AG08396 (cell line): ENCODE data around the gene ACER3.
"Not testable (repeated sequence)": the region's sequence is repeated elsewhere in the genome, so short reads cannot be mapped to it uniquely, and the experiment has no call there.

Experiments used
- DNase-seq: peaks from one replicate; pipeline ENCODE4 v3.0.0; 2012; ENCODE audit warnings: low spot score, mixed read lengths

Gene ACER3

GRCh38 chr11:76995081-76995576, 134.4 kb downstream of the ACER3 start:
- DNase-seq, result no peak

GRCh38 chr11:76997512-76997911, 136.8 kb downstream of the ACER3 start:
- DNase-seq, result no peak

- no peak for DNase-seq
These were observed 138.9 kb downstream of the ACER3 start for GRCh38 chr11:76999597-76999996.

- no peak for DNase-seq
These were observed 140.9 kb downstream of the ACER3 start for GRCh38 chr11:77001613-77002012.

- no peak for DNase-seq
These were observed 142.1 kb downstream of the ACER3 start for GRCh38 chr11:77002776-77003175.

GRCh38 chr11:77003963-77004362, 143.2 kb downstream of the ACER3 start:
- DNase-seq, result no peak

GRCh38 chr11:77009533-77010160, 148.9 kb downstream of the ACER3 start:
- no peak for DNase-seq

GRCh38 chr11:77014669-77015068, 154.0 kb downstream of the ACER3 start:
- no peak for DNase-seq

GRCh38 chr11:77018396-77018924, 157.7 kb downstream of the ACER3 start:
- DNase-seq, result not testable (repeated sequence)

- no peak for DNase-seq
These were observed 159.4 kb downstream of the ACER3 start for GRCh38 chr11:77019976-77020595.

- DNase-seq, result no peak
These were observed 160.0 kb downstream of the ACER3 start for GRCh38 chr11:77020734-77021133.

- DNase-seq, result no peak
These were observed 164.0 kb downstream of the ACER3 start for GRCh38 chr11:77024745-77025144.

- DNase-seq, result no peak
These were observed 165.5 kb downstream of the ACER3 start for GRCh38 chr11:77026221-77026620.

GRCh38 chr11:77026743-77027142, 166.0 kb downstream of the ACER3 start:
- no peak for DNase-seq

- DNase-seq, result no peak
These were observed 166.6 kb downstream of the ACER3 start for GRCh38 chr11:77027275-77027674.

GRCh38 chr11:77029829-77030228, 169.1 kb downstream of the ACER3 start:
- DNase-seq, result no peak

- no peak for DNase-seq
These were observed 170.2 kb downstream of the ACER3 start for GRCh38 chr11:77030834-77031414.

GRCh38 chr11:77031599-77031998, 170.9 kb downstream of the ACER3 start:
- no peak for DNase-seq

- DNase-seq, result no peak
These were observed 174.3 kb downstream of the ACER3 start for GRCh38 chr11:77035039-77035438.

GRCh38 chr11:77035580-77035979, 174.9 kb downstream of the ACER3 start:
- DNase-seq, result no peak

GRCh38 chr11:77036398-77036797, 175.7 kb downstream of the ACER3 start:
- no peak for DNase-seq

- no peak for DNase-seq
These were observed 176.3 kb downstream of the ACER3 start for GRCh38 chr11:77037057-77037456.
